ENCODE results near the gene SLC39A11. TPM values are rescaled to one million over a fixed set of nuclear protein-coding genes. Genes with fewer than 3 reads are reported as not detected.

Gene SLC39A11
- total and polyA plus RNA-seq, 4 donors: 18.9 to 44.9 (median 28.2) TPM

- TF ChIP-seq ZBTB33 (IDR thresholded peaks at IDR 0.05) (no peak), HNF4A (conservative IDR thresholded peaks at IDR 0.05) (no peak), EGR1 (IDR thresholded peaks at IDR 0.05; ENCODE audit: low read depth in 2 of 2) (no peak), RAD21 (IDR thresholded peaks at IDR 0.05) (no peak), RXRA (IDR thresholded peaks at IDR 0.05) (no peak)
- TF ChIP-seq, protein P1, sequence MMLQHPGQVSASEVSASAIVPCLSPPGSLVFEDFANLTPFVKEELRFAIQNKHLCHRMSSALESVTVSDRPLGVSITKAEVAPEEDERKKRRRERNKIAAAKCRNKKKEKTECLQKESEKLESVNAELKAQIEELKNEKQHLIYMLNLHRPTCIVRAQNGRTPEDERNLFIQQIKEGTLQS (IDR thresholded peaks at IDR 0.05): no peak
- TF ChIP-seq, protein P2, sequence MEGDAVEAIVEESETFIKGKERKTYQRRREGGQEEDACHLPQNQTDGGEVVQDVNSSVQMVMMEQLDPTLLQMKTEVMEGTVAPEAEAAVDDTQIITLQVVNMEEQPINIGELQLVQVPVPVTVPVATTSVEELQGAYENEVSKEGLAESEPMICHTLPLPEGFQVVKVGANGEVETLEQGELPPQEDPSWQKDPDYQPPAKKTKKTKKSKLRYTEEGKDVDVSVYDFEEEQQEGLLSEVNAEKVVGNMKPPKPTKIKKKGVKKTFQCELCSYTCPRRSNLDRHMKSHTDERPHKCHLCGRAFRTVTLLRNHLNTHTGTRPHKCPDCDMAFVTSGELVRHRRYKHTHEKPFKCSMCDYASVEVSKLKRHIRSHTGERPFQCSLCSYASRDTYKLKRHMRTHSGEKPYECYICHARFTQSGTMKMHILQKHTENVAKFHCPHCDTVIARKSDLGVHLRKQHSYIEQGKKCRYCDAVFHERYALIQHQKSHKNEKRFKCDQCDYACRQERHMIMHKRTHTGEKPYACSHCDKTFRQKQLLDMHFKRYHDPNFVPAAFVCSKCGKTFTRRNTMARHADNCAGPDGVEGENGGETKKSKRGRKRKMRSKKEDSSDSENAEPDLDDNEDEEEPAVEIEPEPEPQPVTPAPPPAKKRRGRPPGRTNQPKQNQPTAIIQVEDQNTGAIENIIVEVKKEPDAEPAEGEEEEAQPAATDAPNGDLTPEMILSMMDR (IDR thresholded peaks at IDR 0.05; ENCODE audit: low read depth, low read length, missing input control): no peak
These were observed 457.9 kb downstream of the SLC39A11 start (continued) for GRCh38 chr17:72634621-72635020.

GRCh38 chr17:72631949-72632684 is 460.4 kb downstream of the SLC39A11 start:
- no peak overlapping the region for H3K4me3 ChIP-seq (ENCODE audit: low read depth in 1 of 3, low read length in 3 of 3)
- TF ChIP-seq ZBTB33 (IDR thresholded peaks at IDR 0.05) (no peak), TAF1 (conservative IDR thresholded peaks at IDR 0.05) (no peak), HNF4G (IDR thresholded peaks at IDR 0.05) (no peak), REST (IDR thresholded peaks at IDR 0.05) (no peak), NR2F2 (IDR thresholded peaks at IDR 0.05) (no peak), HNF4A (conservative IDR thresholded peaks at IDR 0.05) (no peak), RAD21 (IDR thresholded peaks at IDR 0.05) (no peak)
- TF ChIP-seq, protein P3, sequence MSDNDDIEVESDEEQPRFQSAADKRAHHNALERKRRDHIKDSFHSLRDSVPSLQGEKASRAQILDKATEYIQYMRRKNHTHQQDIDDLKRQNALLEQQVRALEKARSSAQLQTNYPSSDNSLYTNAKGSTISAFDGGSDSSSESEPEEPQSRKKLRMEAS (IDR thresholded peaks at IDR 0.05): no peak
- no peaks in the 10 kb centered on the region for H3K9me3 ChIP-seq (ENCODE audit: control insufficient read depth in 4 of 4, low read length in 3 of 4)
- H3K36me3 ChIP-seq (ENCODE audit: control insufficient read depth in 4 of 4, insufficient read depth in 3 of 4, low read depth in 1 of 4, low read length in 3 of 4): no peaks in the 10 kb centered on the region
- H3K4me1 ChIP-seq (ENCODE audit: control insufficient read depth in 4 of 4, insufficient read depth in 4 of 4, low read length in 3 of 4): no peaks in the 10 kb centered on the region
- 63% methylated on average over 22 of the region's 22 CpGs for WGBS
- no peak overlapping the region for H3K9ac ChIP-seq (ENCODE audit: low read depth in 1 of 2, low read length in 2 of 2)
- no peak overlapping the region for H3K27ac ChIP-seq (ENCODE audit: low read depth in 1 of 2, low read length in 2 of 2)
- DNase-seq (ENCODE audit: low spot score): no peak
- H3K27me3 ChIP-seq (ENCODE audit: control insufficient read depth in 4 of 4, insufficient read depth in 4 of 4, low read length in 3 of 4): no peaks in the 10 kb centered on the region
